GM19395 (cell line): ENCODE results near the gene ASTN2.
"Not testable (repeated sequence)": the region's sequence is repeated elsewhere in the genome, so short reads cannot be mapped to it uniquely, and the experiment has no call there.

Source experiments
- ATAC-seq: cut with Tn5 transposase; IDR thresholded peaks from one replicate; pipeline ENCODE4 v1.9.1; 2021; ENCODE audit warnings: mild to moderate bottlenecking, moderate library complexity; ENCODE audit not compliant: unreplicated experiment

ASTN2 gene

GRCh38 chr9:116717150-116717549 lies 697.7 kb downstream of the ASTN2 start:
- ATAC-seq: no peak

- no peak for ATAC-seq
Observed at GRCh38 chr9:116716438-116716837, 698.4 kb downstream of the ASTN2 start.

- ATAC-seq: no peak
Observed at GRCh38 chr9:116715751-116716150, 699.1 kb downstream of the ASTN2 start.

- no peak for ATAC-seq
Observed at GRCh38 chr9:116713271-116713670, 701.6 kb downstream of the ASTN2 start.

- no peak for ATAC-seq
Observed at GRCh38 chr9:116712781-116713180, 702.1 kb downstream of the ASTN2 start.

GRCh38 chr9:116706310-116707290 lies 708.3 kb downstream of the ASTN2 start:
- no peak for ATAC-seq

GRCh38 chr9:116705531-116705930 lies 709.3 kb downstream of the ASTN2 start:
- no peak for ATAC-seq

GRCh38 chr9:116704470-116704869 lies 710.4 kb downstream of the ASTN2 start:
- ATAC-seq: no peak

- no peak for ATAC-seq
Observed at GRCh38 chr9:116703634-116704033, 711.2 kb downstream of the ASTN2 start.

- ATAC-seq: no peak
Observed at GRCh38 chr9:116701940-116702642, 712.8 kb downstream of the ASTN2 start.

GRCh38 chr9:116700882-116701865 lies 713.7 kb downstream of the ASTN2 start:
- no peak for ATAC-seq

- ATAC-seq: no peak
Observed at GRCh38 chr9:116700279-116700678, 714.6 kb downstream of the ASTN2 start.

- ATAC-seq: no peak
Observed at GRCh38 chr9:116697887-116698286, 717.0 kb downstream of the ASTN2 start.

GRCh38 chr9:116697362-116697761 lies 717.5 kb downstream of the ASTN2 start:
- no peak for ATAC-seq

- ATAC-seq: no peak
Observed at GRCh38 chr9:116695438-116695837, 719.4 kb downstream of the ASTN2 start.

- ATAC-seq: no peak
Observed at GRCh38 chr9:116694785-116695291, 720.0 kb downstream of the ASTN2 start.

- ATAC-seq: no peak
Observed at GRCh38 chr9:116693233-116693731, 721.6 kb downstream of the ASTN2 start.

- ATAC-seq: no peak
Observed at GRCh38 chr9:116692616-116693015, 722.2 kb downstream of the ASTN2 start.

- no peak for ATAC-seq
Observed at GRCh38 chr9:116691607-116692006, 723.2 kb downstream of the ASTN2 start.

GRCh38 chr9:116690805-116691204 lies 724.1 kb downstream of the ASTN2 start:
- ATAC-seq: not testable (repeated sequence)
